ENCODE results near the gene CYTH1. TPM values are rescaled to one million over a fixed set of nuclear protein-coding genes. Genes with fewer than 3 reads are reported as not detected.

The CYTH1 gene
- total RNA-seq, 1 experiment from 2014 or later: 20.0 TPM

DNA sequence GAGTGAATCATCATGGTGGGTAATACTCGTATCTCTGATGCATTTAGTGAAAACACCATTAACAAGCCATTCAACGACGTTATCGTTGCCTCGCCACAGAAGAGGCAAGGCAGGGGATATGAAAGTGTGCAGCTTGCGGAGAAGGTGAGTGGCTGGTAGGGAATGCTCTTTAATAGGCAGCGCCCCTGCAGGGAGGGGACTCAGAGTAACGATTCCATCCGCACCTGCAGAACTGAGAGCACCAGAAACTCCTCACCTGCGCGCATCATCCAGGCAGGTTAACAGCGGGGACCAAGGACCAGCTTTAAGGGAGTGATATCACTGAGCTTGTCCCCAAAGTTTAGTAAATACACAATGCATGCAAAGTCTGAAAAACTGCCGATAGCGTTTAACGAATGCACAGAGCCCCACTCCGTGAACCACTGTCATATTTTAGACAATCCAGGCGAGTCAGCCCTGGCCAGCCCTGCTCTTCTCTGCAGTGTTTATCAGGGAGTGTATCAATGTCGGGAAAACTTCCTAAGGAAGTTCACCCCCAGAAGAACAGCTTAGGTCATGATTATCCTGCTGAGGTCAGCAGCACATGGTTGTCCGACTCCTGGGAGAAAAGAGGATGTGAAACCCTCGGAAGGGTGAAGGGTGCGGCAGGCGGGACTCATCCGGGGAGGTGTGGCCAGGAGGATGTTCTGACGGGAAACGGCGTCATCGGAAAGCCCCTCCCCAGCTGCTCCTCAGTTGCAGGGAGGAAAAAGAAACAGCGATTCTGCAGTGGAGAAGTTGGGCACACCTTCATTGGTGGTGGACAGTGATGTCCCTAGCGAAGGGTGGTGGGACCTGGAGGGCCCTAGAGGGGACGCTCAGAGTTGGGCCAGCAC lies 136.4 kb downstream of the CYTH1 start:
- ATAC-seq (peak; percentile 28; the same call in 1 of the 2 replicates), DNase-seq (ENCODE audit: low spot score) (no peak)
- Mint-ChIP-seq H3K4me3 (no peak overlapping the region), H3K27me3 (ENCODE audit: low read depth) (no peaks in the 10 kb centered on the region), H3K4me1 (no peaks in the 10 kb centered on the region), H3K36me3 (no peaks in the 10 kb centered on the region), H3K9me3 (peaks cover 3% of the 10 kb centered on the region; the same call in 1 of the 2 replicates), H3K27ac (no peak overlapping the region)
- POLR2A ChIA-PET: no interaction called here
- CTCF ChIA-PET: no interaction called here
- TF ChIP-seq MXD4 (CRISPR knock-in tag; IDR thresholded peaks at IDR 0.05; ENCODE audit: borderline replicate concordance): no peak
- no peak for TF ChIP-seq SOX15 (CRISPR knock-in tag; IDR thresholded peaks at IDR 0.05)
- TF ChIP-seq, protein P1, sequence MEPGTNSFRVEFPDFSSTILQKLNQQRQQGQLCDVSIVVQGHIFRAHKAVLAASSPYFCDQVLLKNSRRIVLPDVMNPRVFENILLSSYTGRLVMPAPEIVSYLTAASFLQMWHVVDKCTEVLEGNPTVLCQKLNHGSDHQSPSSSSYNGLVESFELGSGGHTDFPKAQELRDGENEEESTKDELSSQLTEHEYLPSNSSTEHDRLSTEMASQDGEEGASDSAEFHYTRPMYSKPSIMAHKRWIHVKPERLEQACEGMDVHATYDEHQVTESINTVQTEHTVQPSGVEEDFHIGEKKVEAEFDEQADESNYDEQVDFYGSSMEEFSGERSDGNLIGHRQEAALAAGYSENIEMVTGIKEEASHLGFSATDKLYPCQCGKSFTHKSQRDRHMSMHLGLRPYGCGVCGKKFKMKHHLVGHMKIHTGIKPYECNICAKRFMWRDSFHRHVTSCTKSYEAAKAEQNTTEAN (CRISPR knock-in tag; IDR thresholded peaks at IDR 0.05): no peak
- TF ChIP-seq, protein P2, sequence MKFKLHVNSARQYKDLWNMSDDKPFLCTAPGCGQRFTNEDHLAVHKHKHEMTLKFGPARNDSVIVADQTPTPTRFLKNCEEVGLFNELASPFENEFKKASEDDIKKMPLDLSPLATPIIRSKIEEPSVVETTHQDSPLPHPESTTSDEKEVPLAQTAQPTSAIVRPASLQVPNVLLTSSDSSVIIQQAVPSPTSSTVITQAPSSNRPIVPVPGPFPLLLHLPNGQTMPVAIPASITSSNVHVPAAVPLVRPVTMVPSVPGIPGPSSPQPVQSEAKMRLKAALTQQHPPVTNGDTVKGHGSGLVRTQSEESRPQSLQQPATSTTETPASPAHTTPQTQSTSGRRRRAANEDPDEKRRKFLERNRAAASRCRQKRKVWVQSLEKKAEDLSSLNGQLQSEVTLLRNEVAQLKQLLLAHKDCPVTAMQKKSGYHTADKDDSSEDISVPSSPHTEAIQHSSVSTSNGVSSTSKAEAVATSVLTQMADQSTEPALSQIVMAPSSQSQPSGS (CRISPR knock-in tag; IDR thresholded peaks at IDR 0.05; ENCODE audit: borderline replicate concordance, low read depth): no peak
- TF ChIP-seq NR2C2 (CRISPR knock-in tag; IDR thresholded peaks at IDR 0.05): no peak
- TF ChIP-seq, protein P3, sequence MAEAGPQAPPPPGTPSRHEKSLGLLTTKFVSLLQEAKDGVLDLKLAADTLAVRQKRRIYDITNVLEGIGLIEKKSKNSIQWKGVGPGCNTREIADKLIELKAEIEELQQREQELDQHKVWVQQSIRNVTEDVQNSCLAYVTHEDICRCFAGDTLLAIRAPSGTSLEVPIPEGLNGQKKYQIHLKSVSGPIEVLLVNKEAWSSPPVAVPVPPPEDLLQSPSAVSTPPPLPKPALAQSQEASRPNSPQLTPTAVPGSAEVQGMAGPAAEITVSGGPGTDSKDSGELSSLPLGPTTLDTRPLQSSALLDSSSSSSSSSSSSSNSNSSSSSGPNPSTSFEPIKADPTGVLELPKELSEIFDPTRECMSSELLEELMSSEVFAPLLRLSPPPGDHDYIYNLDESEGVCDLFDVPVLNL (CRISPR knock-in tag; IDR thresholded peaks at IDR 0.05; ENCODE audit: borderline replicate concordance, low read depth): no peak
- no peak for TF ChIP-seq ZNF219 (CRISPR knock-in tag; IDR thresholded peaks at IDR 0.05; ENCODE audit: borderline replicate concordance)
- TF ChIP-seq, protein P4, sequence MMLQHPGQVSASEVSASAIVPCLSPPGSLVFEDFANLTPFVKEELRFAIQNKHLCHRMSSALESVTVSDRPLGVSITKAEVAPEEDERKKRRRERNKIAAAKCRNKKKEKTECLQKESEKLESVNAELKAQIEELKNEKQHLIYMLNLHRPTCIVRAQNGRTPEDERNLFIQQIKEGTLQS (CRISPR knock-in tag; conservative IDR thresholded peaks at IDR 0.05): no peak
- TF ChIP-seq, protein P5, sequence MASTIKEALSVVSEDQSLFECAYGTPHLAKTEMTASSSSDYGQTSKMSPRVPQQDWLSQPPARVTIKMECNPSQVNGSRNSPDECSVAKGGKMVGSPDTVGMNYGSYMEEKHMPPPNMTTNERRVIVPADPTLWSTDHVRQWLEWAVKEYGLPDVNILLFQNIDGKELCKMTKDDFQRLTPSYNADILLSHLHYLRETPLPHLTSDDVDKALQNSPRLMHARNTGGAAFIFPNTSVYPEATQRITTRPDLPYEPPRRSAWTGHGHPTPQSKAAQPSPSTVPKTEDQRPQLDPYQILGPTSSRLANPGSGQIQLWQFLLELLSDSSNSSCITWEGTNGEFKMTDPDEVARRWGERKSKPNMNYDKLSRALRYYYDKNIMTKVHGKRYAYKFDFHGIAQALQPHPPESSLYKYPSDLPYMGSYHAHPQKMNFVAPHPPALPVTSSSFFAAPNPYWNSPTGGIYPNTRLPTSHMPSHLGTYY (CRISPR knock-in tag; IDR thresholded peaks at IDR 0.05): no peak
- TF ChIP-seq TCF7 (CRISPR knock-in tag; IDR thresholded peaks at IDR 0.05; ENCODE audit: low read depth): no peak
- no peak for TF ChIP-seq NR3C1 (CRISPR knock-in tag; conservative IDR thresholded peaks at IDR 0.05; ENCODE audit: low read depth)
- TF ChIP-seq, protein P6, sequence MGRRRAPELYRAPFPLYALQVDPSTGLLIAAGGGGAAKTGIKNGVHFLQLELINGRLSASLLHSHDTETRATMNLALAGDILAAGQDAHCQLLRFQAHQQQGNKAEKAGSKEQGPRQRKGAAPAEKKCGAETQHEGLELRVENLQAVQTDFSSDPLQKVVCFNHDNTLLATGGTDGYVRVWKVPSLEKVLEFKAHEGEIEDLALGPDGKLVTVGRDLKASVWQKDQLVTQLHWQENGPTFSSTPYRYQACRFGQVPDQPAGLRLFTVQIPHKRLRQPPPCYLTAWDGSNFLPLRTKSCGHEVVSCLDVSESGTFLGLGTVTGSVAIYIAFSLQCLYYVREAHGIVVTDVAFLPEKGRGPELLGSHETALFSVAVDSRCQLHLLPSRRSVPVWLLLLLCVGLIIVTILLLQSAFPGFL (CRISPR knock-in tag; IDR thresholded peaks at IDR 0.05; ENCODE audit: borderline replicate concordance): no peak
- no peak for TF ChIP-seq ZNF396 (CRISPR knock-in tag; IDR thresholded peaks at IDR 0.05; ENCODE audit: borderline replicate concordance)
- no peak for TF ChIP-seq MYBL2 (CRISPR knock-in tag; IDR thresholded peaks at IDR 0.05)
- no peak for TF ChIP-seq SMAD4 (CRISPR knock-in tag; IDR thresholded peaks at IDR 0.05)
- TF ChIP-seq, protein P7, sequence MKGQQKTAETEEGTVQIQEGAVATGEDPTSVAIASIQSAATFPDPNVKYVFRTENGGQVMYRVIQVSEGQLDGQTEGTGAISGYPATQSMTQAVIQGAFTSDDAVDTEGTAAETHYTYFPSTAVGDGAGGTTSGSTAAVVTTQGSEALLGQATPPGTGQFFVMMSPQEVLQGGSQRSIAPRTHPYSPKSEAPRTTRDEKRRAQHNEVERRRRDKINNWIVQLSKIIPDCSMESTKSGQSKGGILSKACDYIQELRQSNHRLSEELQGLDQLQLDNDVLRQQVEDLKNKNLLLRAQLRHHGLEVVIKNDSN (CRISPR knock-in tag; IDR thresholded peaks at IDR 0.05): no peak
- TF ChIP-seq, protein P8, sequence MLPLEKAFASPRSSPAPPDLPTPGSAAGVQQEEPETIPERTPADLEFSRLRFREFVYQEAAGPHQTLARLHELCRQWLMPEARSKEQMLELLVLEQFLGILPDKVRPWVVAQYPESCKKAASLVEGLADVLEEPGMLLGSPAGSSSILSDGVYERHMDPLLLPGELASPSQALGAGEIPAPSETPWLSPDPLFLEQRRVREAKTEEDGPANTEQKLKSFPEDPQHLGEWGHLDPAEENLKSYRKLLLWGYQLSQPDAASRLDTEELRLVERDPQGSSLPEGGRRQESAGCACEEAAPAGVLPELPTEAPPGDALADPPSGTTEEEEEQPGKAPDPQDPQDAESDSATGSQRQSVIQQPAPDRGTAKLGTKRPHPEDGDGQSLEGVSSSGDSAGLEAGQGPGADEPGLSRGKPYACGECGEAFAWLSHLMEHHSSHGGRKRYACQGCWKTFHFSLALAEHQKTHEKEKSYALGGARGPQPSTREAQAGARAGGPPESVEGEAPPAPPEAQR (CRISPR knock-in tag; IDR thresholded peaks at IDR 0.05): no peak

All from WTC11 (cell line).